K562 (cell line): Measurements from ENCODE around the gene GALNT5. TPM values are rescaled to one million over a fixed set of nuclear protein-coding genes. Genes with fewer than 3 reads are reported as not detected.

Experiments used
- MCM5 ChIP-seq: fragments of 450-650 bp; IDR thresholded peaks from 2 replicates; pipeline ENCODE4 v1.6.1; 2016; ENCODE audit warnings: low read depth
- STAT5A ChIP-seq: IDR thresholded peaks from 2 replicates; pipeline ENCODE4 v1.6.1; 2012; ENCODE audit warnings: low read length, inconsistent platforms, borderline replicate concordance
- ZNF143 ChIP-seq: sonication (generic); formaldehyde crosslinking; IDR thresholded peaks from 2 replicates; pipeline ENCODE4 v1.9.0; 2022; ENCODE audit warnings: mild to moderate bottlenecking, missing genetic modification reagents
- ZNF707 ChIP-seq: fragments of 250-450 bp; sonication (Bioruptor Pico); conservative IDR thresholded peaks from 2 replicates; pipeline ENCODE4 v1.8.0; 2022; ENCODE audit warnings: inconsistent platforms, mild to moderate bottlenecking, moderate library complexity
- polyA plus RNA-seq, 8 experiments: library from polyadenylated mRNA; depleted of rRNA in 4 of 8; stranded (reverse) in 5 of 8; unstranded in 3 of 8; fragments of >200 nt; fragmentation: Nextera tagmentation in 2 of 8; fragmentation: Illumina TruSeq in 1 of 8; extraction: Ambion mirVana in 2 of 8; extraction: Trizol in 1 of 8; gene quantifications; 2 replicates each; pipeline versions ENCODE4 v1.2.1 to v1.2.3, GENCODE V29; 2011 to 2014; ENCODE audit warnings: inconsistent platforms in 1 of 8, missing spikeins in 1 of 8
- total RNA-seq, 7 experiments: library from RNA; depleted of rRNA in 6 of 7; stranded (reverse); fragments of >200 nt in 6 of 7; fragmentation: Illumina TruSeq in 2 of 7; extraction: Trizol in 2 of 7; gene quantifications; 2 replicates each; pipeline versions ENCODE4 v1.2.1 to v1.2.3, GENCODE V29; 2011 to 2021; ENCODE audit warnings: low replicate concordance in 1 of 7
- TF ChIP-seq, protein P1 (sequence below), 2 experiments: fragments of 250-450 bp in 1 of 2; fragments of 450-650 bp in 1 of 2; sonication (Bioruptor Pico) in 1 of 2; IDR thresholded peaks; 2 replicates each; pipeline versions ENCODE4 v1.6.1 to v1.8.0; 2016 to 2021; ENCODE audit warnings: mild to moderate bottlenecking in 2 of 2, moderate library complexity in 2 of 2, missing compliant biosample characterization in 1 of 2, missing genetic modification characterization in 1 of 2
- TF ChIP-seq, protein P2 (sequence below): fragments of 450-650 bp; IDR thresholded peaks from 2 replicates; pipeline ENCODE4 v1.6.1; 2017; ENCODE audit warnings: antibody characterized with exemption, mild to moderate bottlenecking
- TF ChIP-seq, protein P3 (sequence below): fragments of 450-650 bp; formaldehyde crosslinking; IDR thresholded peaks from 2 replicates; pipeline ENCODE4 v1.4.0; 2022; ENCODE audit warnings: mild to moderate bottlenecking, moderate library complexity

GALNT5 gene
- total and polyA plus RNA-seq, 9 of the 15 experiments (the other 6 are each of a cell fraction or from before 2014, with no cell fraction given): 21.6 to 73.0 (median 54.7) TPM

DNA sequence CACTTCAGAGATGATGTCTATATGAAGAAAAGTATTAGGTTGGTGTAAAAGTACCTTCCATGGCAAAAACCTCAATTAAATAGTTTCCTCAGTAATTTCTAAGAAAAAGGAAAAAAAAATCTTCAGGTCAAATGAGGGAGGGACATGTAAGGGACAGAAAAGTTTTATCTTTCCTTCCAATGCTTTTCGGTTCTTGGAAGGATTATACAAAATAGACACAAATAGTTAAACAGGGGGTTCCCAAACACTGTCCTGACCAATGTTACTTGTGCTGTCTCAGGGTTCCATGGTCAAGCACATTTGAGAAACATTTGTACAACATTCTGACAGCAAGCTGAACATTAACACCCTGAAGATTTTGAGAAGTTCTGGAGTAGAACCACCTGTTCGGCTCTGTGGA is 46.1 kb downstream of the GALNT5 start (continued):
- TF ChIP-seq STAT5A: peak; percentile 58
- TF ChIP-seq, protein P1, sequence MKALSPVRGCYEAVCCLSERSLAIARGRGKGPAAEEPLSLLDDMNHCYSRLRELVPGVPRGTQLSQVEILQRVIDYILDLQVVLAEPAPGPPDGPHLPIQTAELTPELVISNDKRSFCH (CRISPR knock-in tag; IDR thresholded peaks at IDR 0.05): no peak
- TF ChIP-seq, protein P1 (tag; IDR thresholded peaks at IDR 0.05): no peak
- no peak for TF ChIP-seq MCM5
- TF ChIP-seq ZNF143 (CRISPR knock-in tag): no peak
- TF ChIP-seq, protein P2, sequence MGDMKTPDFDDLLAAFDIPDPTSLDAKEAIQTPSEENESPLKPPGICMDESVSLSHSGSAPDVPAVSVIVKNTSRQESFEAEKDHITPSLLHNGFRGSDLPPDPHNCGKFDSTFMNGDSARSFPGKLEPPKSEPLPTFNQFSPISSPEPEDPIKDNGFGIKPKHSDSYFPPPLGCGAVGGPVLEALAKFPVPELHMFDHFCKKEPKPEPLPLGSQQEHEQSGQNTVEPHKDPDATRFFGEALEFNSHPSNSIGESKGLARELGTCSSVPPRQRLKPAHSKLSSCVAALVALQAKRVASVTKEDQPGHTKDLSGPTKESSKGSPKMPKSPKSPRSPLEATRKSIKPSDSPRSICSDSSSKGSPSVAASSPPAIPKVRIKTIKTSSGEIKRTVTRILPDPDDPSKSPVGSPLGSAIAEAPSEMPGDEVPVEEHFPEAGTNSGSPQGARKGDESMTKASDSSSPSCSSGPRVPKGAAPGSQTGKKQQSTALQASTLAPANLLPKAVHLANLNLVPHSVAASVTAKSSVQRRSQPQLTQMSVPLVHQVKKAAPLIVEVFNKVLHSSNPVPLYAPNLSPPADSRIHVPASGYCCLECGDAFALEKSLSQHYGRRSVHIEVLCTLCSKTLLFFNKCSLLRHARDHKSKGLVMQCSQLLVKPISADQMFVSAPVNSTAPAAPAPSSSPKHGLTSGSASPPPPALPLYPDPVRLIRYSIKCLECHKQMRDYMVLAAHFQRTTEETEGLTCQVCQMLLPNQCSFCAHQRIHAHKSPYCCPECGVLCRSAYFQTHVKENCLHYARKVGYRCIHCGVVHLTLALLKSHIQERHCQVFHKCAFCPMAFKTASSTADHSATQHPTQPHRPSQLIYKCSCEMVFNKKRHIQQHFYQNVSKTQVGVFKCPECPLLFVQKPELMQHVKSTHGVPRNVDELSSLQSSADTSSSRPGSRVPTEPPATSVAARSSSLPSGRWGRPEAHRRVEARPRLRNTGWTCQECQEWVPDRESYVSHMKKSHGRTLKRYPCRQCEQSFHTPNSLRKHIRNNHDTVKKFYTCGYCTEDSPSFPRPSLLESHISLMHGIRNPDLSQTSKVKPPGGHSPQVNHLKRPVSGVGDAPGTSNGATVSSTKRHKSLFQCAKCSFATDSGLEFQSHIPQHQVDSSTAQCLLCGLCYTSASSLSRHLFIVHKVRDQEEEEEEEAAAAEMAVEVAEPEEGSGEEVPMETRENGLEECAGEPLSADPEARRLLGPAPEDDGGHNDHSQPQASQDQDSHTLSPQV: no peak
- TF ChIP-seq, protein P3, sequence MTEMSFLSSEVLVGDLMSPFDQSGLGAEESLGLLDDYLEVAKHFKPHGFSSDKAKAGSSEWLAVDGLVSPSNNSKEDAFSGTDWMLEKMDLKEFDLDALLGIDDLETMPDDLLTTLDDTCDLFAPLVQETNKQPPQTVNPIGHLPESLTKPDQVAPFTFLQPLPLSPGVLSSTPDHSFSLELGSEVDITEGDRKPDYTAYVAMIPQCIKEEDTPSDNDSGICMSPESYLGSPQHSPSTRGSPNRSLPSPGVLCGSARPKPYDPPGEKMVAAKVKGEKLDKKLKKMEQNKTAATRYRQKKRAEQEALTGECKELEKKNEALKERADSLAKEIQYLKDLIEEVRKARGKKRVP (CRISPR knock-in tag): no peak
- TF ChIP-seq ZNF707 (CRISPR knock-in tag): no peak
